Stomach smooth muscle (tissue), 2 donors: ENCODE data around the gene PTH2R.

ENCODE experiments used
- H3K27ac ChIP-seq: one replicate; pipeline ENCODE4 v1.7.0; 2013; ENCODE audit warnings: mild to moderate bottlenecking, low read length, inconsistent platforms
- H3K27me3 ChIP-seq, 2 donors: one replicate each; pipeline ENCODE4 v1.7.0; 2013; ENCODE audit warnings: low read length in 2 of 2; ENCODE audit not compliant: insufficient read depth in 2 of 2, control insufficient read depth in 1 of 2
- H3K36me3 ChIP-seq, 2 donors: one replicate each; pipeline ENCODE4 v1.7.0; 2013; ENCODE audit warnings: low read length in 2 of 2; ENCODE audit not compliant: control insufficient read depth in 2 of 2, insufficient read depth in 2 of 2
- H3K4me1 ChIP-seq: one replicate; pipeline ENCODE4 v1.7.0; 2013; ENCODE audit warnings: low read length; ENCODE audit not compliant: control insufficient read depth, insufficient read depth
- H3K4me3 ChIP-seq, 2 donors: one replicate each; pipeline ENCODE4 v1.7.0; 2013; ENCODE audit warnings: low read length in 2 of 2
- H3K9ac ChIP-seq, 2 donors: one replicate each; pipeline ENCODE4 v1.7.0; 2013; ENCODE audit warnings: low read length in 2 of 2, mild to moderate bottlenecking in 1 of 2
- H3K9me3 ChIP-seq, 2 donors: one replicate each; pipeline ENCODE4 v1.7.0; 2013; ENCODE audit warnings: low read length in 2 of 2; ENCODE audit not compliant: control insufficient read depth in 2 of 2
- donor health status: healthy.
- donor health status: Pancreatic carcinoma.

The PTH2R gene

GRCh38 chr2:208406474-208407451, at the start of gene PTH2R:
Gene PTH2R, plus strand, starts transcription at chr2:208406792. Its CDS starts 252 bp downstream, at chr2:208407044.
- Histone ChIP-seq H3K4me1 (peaks cover 7% of the 10 kb centered on the region), H3K9ac (no peak within 1 kb of the TSS), H3K9me3 (no peaks in the 10 kb centered on the region), H3K27me3 (peaks cover 16 to 19% of the 10 kb centered on the region in 2 donors), H3K4me3 (peak within 1 kb of the TSS; percentile 36 to 59), H3K27ac (no peak within 1 kb of the TSS), H3K36me3 (no peaks in the 10 kb centered on the region)

GRCh38 chr2:208356846-208357574, 49.6 kb upstream of the PTH2R start:
- Histone ChIP-seq H3K9me3 (no peaks in the 10 kb centered on the region), H3K9ac (no peak overlapping the region), H3K4me1 (no peaks in the 10 kb centered on the region), H3K27ac (no peak overlapping the region), H3K36me3 (peaks cover 12 to 28% of the 10 kb centered on the region in 2 donors), H3K4me3 (no peak overlapping the region), H3K27me3 (no peaks in the 10 kb centered on the region)

- Histone ChIP-seq H3K27me3 (no peaks in the 10 kb centered on the region), H3K36me3 (peaks cover 5 to 15% of the 10 kb centered on the region in 2 donors), H3K27ac (no peak overlapping the region), H3K9ac (no peak overlapping the region), H3K4me1 (no peaks in the 10 kb centered on the region), H3K9me3 (no peaks in the 10 kb centered on the region), H3K4me3 (no peak overlapping the region)
Measured at GRCh38 chr2:208358758-208359631, 47.6 kb upstream of the PTH2R start.

GRCh38 chr2:208359632-208359986, 47.0 kb upstream of the PTH2R start:
- H3K4me3 ChIP-seq, result no peak overlapping the region
- H3K9me3 ChIP-seq, result no peaks in the 10 kb centered on the region
- no peaks in the 10 kb centered on the region for H3K4me1 ChIP-seq
- H3K36me3 ChIP-seq, result peaks cover 4 to 9% of the 10 kb centered on the region in 2 donors
- no peak overlapping the region for H3K27ac ChIP-seq
- H3K9ac ChIP-seq, result no peak overlapping the region
- H3K27me3 ChIP-seq, result no peaks in the 10 kb centered on the region

- Histone ChIP-seq H3K27ac (no peak overlapping the region), H3K36me3 (peaks cover 0 to under 1% of the 10 kb centered on the region in 2 donors), H3K9me3 (peaks cover 0 to 4% of the 10 kb centered on the region in 2 donors), H3K9ac (no peak overlapping the region), H3K27me3 (no peaks in the 10 kb centered on the region), H3K4me3 (no peak overlapping the region), H3K4me1 (no peaks in the 10 kb centered on the region)
Measured at GRCh38 chr2:208360259-208361076, 46.1 kb upstream of the PTH2R start.

- Histone ChIP-seq H3K36me3 (no peaks in the 10 kb centered on the region), H3K27me3 (no peaks in the 10 kb centered on the region), H3K4me3 (no peak overlapping the region), H3K9ac (no peak overlapping the region), H3K9me3 (peaks cover 0 to 4% of the 10 kb centered on the region in 2 donors), H3K4me1 (no peaks in the 10 kb centered on the region), H3K27ac (no peak overlapping the region)
Measured at GRCh38 chr2:208361077-208361441, 45.5 kb upstream of the PTH2R start.

- Histone ChIP-seq H3K36me3 (no peaks in the 10 kb centered on the region), H3K9me3 (peaks cover 0 to 4% of the 10 kb centered on the region in 2 donors), H3K4me1 (no peaks in the 10 kb centered on the region), H3K4me3 (no peak overlapping the region), H3K27ac (no peak overlapping the region), H3K27me3 (no peaks in the 10 kb centered on the region), H3K9ac (no peak overlapping the region)
Measured at GRCh38 chr2:208363485-208363884, 43.1 kb upstream of the PTH2R start.

GRCh38 chr2:208366215-208367127, 40.1 kb upstream of the PTH2R start:
- Histone ChIP-seq H3K27me3 (no peaks in the 10 kb centered on the region), H3K36me3 (no peaks in the 10 kb centered on the region), H3K27ac (no peak overlapping the region), H3K9me3 (peaks cover 0 to 4% of the 10 kb centered on the region in 2 donors), H3K4me1 (no peaks in the 10 kb centered on the region), H3K9ac (no peak overlapping the region), H3K4me3 (no peak overlapping the region)

GRCh38 chr2:208369091-208369490, 37.5 kb upstream of the PTH2R start:
- no peak overlapping the region for H3K9ac ChIP-seq
- H3K9me3 ChIP-seq, result peaks cover 0 to 4% of the 10 kb centered on the region in 2 donors
- H3K27ac ChIP-seq, result no peak overlapping the region
- no peaks in the 10 kb centered on the region for H3K27me3 ChIP-seq
- no peaks in the 10 kb centered on the region for H3K4me1 ChIP-seq
- no peaks in the 10 kb centered on the region for H3K36me3 ChIP-seq
- no peak overlapping the region for H3K4me3 ChIP-seq
